Type B pancreatic cell (in vitro differentiated cells): Measurements from ENCODE around the gene FAM53A. TPM values are rescaled to one million over a fixed set of nuclear protein-coding genes. Genes with fewer than 3 reads are reported as not detected.

Source experiments
- DNase-seq: peaks from one replicate; pipeline ENCODE4 v3.0.0; 2021; ENCODE audit warnings: mixed read lengths; ENCODE audit not compliant: unreplicated experiment; ENCODE audit errors: extremely low spot score
- H3K27ac Mint-ChIP-seq: 2 replicates; pipeline ENCODE4 v1.8.0; 2021; ENCODE audit warnings: mild to moderate bottlenecking, mixed read lengths
- H3K27me3 Mint-ChIP-seq: 2 replicates; pipeline ENCODE4 v1.8.0; 2021; ENCODE audit warnings: mixed read lengths
- H3K36me3 Mint-ChIP-seq: 2 replicates; pipeline ENCODE4 v1.8.0; 2021; ENCODE audit warnings: mixed read lengths
- H3K4me1 Mint-ChIP-seq: one replicate; pipeline ENCODE4 v1.8.0; 2021; ENCODE audit warnings: mixed read lengths; ENCODE audit not compliant: unreplicated experiment
- H3K4me3 Mint-ChIP-seq: 2 replicates; pipeline ENCODE4 v1.8.0; 2021; ENCODE audit warnings: mild to moderate bottlenecking, mixed read lengths
- H3K9me3 Mint-ChIP-seq: 2 replicates; pipeline ENCODE4 v1.8.0; 2021; ENCODE audit warnings: mixed read lengths
- CTCF ChIP-seq: fragments of 200-600 bp; sonication (generic); conservative IDR thresholded peaks from 2 replicates; pipeline ENCODE4 v1.5.0; 2021; ENCODE audit warnings: antibody characterized with exemption, mild to moderate bottlenecking
- long read RNA-seq: library from polyadenylated mRNA; unstranded; transcript quantifications from one replicate; pipeline ENCODE4 v2.0.0, GENCODE V29; 2020
- total RNA-seq: library from RNA; stranded (reverse); gene quantifications from 2 replicates; pipeline ENCODE4 v1.2.1, GENCODE V29; 2021; ENCODE audit warnings: low replicate concordance

The FAM53A gene
- total RNA-seq, result 0.90 and 3.2 TPM in 2 replicates
- long read RNA-seq, partial matches to known transcripts, result 0 of 1 reads
- long read RNA-seq, other reads (novel, unspliced or antisense), result 1 of 1 reads

- Mint-ChIP-seq H3K27ac (peak within 1 kb of the TSS; percentile 85), H3K27me3 (peaks cover 15% of the 10 kb centered on the region), H3K9me3 (no peaks in the 10 kb centered on the region), H3K4me3 (peak within 1 kb of the TSS; percentile 90), H3K36me3 (no peaks in the 10 kb centered on the region), H3K4me1 (peaks cover 14% of the 10 kb centered on the region)
- TF ChIP-seq CTCF, result peak; percentile 13
- DNase-seq, result peak; percentile 97
These were observed at the start of gene FAM53A for GRCh38 chr4:1683736-1684505. Gene FAM53A (minus strand): TSS chr4:1684313. CDS start chr4:1668741, 15,572 bp downstream.

DNA sequence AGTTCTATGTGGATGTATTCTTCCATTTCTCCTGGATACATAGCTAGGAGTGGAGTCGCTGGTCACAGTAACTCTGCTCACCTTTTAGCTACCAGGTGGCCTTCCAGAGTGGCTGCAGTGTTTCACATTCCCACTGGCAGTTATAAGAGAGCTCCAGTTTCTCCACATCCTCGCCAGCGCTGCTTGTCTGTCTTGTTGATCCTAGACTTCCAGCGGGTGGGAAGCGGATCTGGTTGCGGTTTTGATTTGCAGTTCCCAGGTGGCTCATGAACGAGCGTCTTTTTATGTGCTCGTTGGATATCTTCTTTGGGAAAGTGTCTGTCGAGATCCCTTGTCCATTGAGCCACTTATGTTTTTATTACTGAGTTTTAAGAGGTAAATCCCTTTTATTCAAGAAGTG lies 48.8 kb upstream of the FAM53A start:
- H3K27me3 Mint-ChIP-seq, result no peaks in the 10 kb centered on the region
- H3K4me1 Mint-ChIP-seq, result peaks cover 7% of the 10 kb centered on the region
- no peak overlapping the region for H3K4me3 Mint-ChIP-seq
- TF ChIP-seq CTCF, result no peak
- no peak overlapping the region for H3K27ac Mint-ChIP-seq
- H3K9me3 Mint-ChIP-seq, result no peaks in the 10 kb centered on the region
- H3K36me3 Mint-ChIP-seq, result no peaks in the 10 kb centered on the region
- no peak for DNase-seq

- Mint-ChIP-seq H3K36me3 (peaks cover 4% of the 10 kb centered on the region), H3K27ac (no peak overlapping the region), H3K9me3 (no peaks in the 10 kb centered on the region), H3K4me1 (peaks cover 11% of the 10 kb centered on the region), H3K4me3 (no peak overlapping the region), H3K27me3 (no peaks in the 10 kb centered on the region)
- no peak for TF ChIP-seq CTCF
- no peak for DNase-seq
These were observed 47.1 kb upstream of the FAM53A start for GRCh38 chr4:1731180-1731579.

GRCh38 chr4:1730532-1731135 lies 46.5 kb upstream of the FAM53A start:
- Mint-ChIP-seq H3K4me3 (no peak overlapping the region), H3K4me1 (peaks cover 12% of the 10 kb centered on the region), H3K27ac (no peak overlapping the region), H3K27me3 (no peaks in the 10 kb centered on the region), H3K9me3 (no peaks in the 10 kb centered on the region), H3K36me3 (peaks cover 5% of the 10 kb centered on the region)
- DNase-seq, result no peak
- no peak for TF ChIP-seq CTCF

DNA sequence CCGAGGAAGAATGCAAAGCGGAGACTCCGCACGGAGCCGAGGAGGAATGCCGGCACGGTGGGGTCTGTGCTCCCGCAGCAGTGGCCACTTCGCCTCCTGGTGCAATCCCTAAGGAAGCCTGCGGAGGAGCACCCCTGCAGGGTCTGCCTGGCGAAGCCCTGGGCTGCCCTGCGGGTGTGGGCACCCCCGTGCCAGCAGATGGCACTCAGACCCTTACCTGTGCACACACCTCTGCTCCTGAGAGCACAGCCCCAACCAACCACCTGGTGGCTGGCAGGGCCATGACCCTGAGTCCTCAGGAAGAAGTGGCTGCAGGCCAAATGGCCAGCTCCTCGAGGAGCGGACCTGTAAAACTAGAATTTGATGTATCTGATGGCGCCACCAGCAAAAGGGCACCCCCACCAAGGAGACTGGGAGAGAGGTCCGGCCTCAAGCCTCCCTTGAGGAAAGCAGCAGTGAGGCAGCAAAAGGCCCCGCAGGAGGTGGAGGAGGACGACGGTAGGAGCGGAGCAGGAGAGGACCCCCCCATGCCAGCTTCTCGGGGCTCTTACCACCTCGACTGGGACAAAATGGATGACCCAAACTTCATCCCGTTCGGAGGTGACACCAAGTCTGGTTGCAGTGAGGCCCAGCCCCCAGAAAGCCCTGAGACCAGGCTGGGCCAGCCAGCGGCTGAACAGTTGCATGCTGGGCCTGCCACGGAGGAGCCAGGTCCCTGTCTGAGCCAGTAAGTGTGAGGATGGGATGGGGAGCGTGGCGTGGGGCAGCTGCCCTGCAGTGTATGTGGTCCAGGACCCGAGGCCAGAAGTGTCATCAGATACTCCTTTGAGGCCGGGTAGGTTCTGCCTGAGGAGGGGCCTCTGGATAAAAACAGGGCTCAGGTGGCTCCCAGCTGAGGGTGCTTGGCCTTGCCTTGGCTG lies 44.2 kb upstream of the FAM53A start:
- no peak for TF ChIP-seq CTCF
- no peak overlapping the region for H3K27ac Mint-ChIP-seq
- no peak overlapping the region for H3K4me3 Mint-ChIP-seq
- no peaks in the 10 kb centered on the region for H3K9me3 Mint-ChIP-seq
- peaks cover 5% of the 10 kb centered on the region for H3K36me3 Mint-ChIP-seq
- H3K27me3 Mint-ChIP-seq, result no peaks in the 10 kb centered on the region
- peaks cover 12% of the 10 kb centered on the region for H3K4me1 Mint-ChIP-seq
- DNase-seq, result no peak
